GM15510 (cell line): ENCODE results near the gene HERPUD2.

Experiments used
- POLR2A ChIP-seq: IDR thresholded peaks from 3 replicates; pipeline ENCODE4 v1.6.1; 2011; ENCODE audit warnings: borderline replicate concordance; ENCODE audit not compliant: insufficient read length; ENCODE audit errors: extremely low read depth

Gene HERPUD2

GRCh38 chr7:35720032-35720431, 25.1 kb upstream of the HERPUD2 start:
- TF ChIP-seq POLR2A: no peak

- TF ChIP-seq POLR2A: no peak
Observed at GRCh38 chr7:35718047-35718446, 23.1 kb upstream of the HERPUD2 start.

- no peak for TF ChIP-seq POLR2A
Observed at GRCh38 chr7:35717516-35717915, 22.6 kb upstream of the HERPUD2 start.

- TF ChIP-seq POLR2A: no peak
Observed at GRCh38 chr7:35717013-35717412, 22.1 kb upstream of the HERPUD2 start.

GRCh38 chr7:35716038-35716803, 21.3 kb upstream of the HERPUD2 start:
- TF ChIP-seq POLR2A: no peak

GRCh38 chr7:35714862-35715261, 19.9 kb upstream of the HERPUD2 start:
- no peak for TF ChIP-seq POLR2A

GRCh38 chr7:35714407-35714806, 19.5 kb upstream of the HERPUD2 start:
- no peak for TF ChIP-seq POLR2A

- no peak for TF ChIP-seq POLR2A
Observed at GRCh38 chr7:35712563-35713226, 17.8 kb upstream of the HERPUD2 start.

- no peak for TF ChIP-seq POLR2A
Observed at GRCh38 chr7:35707422-35707821, 12.5 kb upstream of the HERPUD2 start.

- TF ChIP-seq POLR2A: no peak
Observed at GRCh38 chr7:35705932-35706461, 11.1 kb upstream of the HERPUD2 start.

GRCh38 chr7:35704261-35704660, 9.3 kb upstream of the HERPUD2 start:
- no peak for TF ChIP-seq POLR2A

- no peak for TF ChIP-seq POLR2A
Observed at GRCh38 chr7:35702541-35702940, 7.6 kb upstream of the HERPUD2 start.

GRCh38 chr7:35701287-35701900, 6.5 kb upstream of the HERPUD2 start:
- no peak for TF ChIP-seq POLR2A

GRCh38 chr7:35700865-35701264, 5.9 kb upstream of the HERPUD2 start:
- TF ChIP-seq POLR2A: no peak

- TF ChIP-seq POLR2A: no peak
Observed at GRCh38 chr7:35700333-35700732, 5.4 kb upstream of the HERPUD2 start.
